NCI-H2196 treated with DMSO at 0.1 percent for 48 hours (cell line): Measurements from ENCODE around the gene KCND3.

Experiments
- DNase-seq: peaks from one replicate; lab custom pipeline; 2025; ENCODE audit not compliant: unreplicated experiment; lab: John Stamatoyannopoulos, UW

Gene KCND3

DNA sequence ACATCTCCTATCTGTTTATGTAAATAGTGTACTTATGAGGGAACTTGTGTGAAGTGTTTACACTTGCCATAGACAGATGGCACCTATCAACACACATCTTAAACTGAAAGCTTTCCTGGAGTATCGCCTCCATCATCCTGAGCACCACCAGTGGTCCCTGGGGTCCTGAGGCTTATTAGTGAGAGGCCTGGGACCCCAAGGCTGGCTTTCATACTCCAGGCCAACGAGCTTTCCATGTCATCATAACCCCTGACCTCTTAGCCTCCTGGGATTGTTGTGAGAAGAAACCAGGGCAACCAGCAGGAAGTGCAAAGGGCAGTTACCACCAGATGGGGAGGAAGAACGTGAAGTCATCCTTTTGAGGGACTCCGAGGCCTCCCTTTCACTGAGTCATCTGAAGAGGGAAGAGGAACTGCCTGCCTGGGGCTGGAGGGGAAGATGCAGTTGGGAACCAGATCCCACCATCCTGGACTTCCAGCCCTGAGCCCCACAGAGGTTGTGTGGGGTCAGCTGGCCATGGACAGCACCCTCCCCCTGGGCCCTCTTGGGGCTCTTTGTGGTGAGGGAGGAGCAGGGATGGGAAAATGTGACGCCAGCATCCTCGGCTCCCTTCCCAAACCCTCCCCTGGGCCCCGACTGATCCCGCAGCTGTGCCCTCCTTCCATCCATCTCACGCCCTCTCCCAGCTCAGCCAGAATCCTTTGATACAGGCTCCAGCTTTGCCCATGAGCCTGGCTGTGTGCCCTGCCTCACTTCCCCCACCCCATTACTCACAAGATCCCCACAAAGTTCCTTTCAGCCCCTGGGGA is 256.1 kb downstream of the KCND3 start:
- DNase-seq = no peak

DNA sequence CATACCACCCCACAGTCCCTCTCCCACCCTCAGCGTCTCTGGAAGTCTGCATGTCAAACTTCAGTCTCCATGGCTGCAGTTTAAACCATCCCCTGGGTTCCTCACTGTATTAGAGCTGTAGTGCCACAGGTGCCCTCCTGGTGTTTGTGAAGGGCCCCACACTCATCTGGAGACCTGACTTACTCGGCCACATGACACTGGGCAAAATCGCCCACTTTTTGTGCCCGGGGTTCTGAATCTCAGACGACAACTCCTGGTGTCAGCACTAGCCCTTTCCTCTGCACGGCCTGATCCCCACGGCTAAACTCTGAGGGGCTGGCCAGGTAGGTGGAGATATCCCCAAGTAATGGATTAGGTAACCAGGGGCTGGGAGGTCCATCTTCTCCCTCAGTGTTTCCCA is 256.8 kb downstream of the KCND3 start:
- DNase-seq = no peak

DNA sequence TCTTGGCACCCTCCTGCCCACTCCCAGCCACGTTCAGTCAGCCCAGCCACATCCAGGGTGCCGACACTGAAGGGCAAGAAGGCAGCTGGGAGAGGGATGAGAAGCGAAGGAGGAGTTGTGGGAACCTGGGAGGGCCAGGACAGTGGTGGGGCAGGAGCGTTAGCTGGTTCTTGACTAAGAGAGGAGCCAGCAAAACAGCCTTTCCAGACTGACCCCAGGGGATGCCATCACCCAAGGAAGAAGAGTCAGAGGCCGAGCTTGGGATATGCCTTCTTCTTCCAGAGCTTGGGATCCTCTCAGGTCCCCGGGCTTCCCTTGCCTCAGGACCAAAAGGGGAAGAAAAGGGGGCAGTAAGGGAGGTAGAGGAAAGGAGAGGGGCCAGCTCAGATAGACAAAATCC is 257.5 kb downstream of the KCND3 start:
- DNase-seq = no peak

DNA sequence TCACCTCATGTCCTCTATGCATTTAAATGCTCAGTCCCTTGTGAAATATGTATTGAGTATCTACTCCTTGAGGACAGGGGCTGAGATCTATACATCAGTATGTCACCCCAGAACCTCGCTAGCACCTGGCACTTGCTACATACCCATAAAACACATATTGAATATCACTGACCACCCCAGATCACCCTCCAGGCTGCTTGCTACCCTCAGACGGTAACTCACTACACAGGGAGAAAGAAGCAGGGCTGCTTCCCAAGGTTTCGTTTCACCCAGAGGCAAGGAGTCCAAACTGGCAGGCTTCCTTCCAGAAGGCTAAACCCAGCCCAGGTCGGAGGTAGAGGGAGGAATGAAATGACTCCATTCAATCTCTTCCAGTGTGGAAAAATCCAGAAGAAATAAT is 258.8 kb downstream of the KCND3 start:
- no peak for DNase-seq

DNA sequence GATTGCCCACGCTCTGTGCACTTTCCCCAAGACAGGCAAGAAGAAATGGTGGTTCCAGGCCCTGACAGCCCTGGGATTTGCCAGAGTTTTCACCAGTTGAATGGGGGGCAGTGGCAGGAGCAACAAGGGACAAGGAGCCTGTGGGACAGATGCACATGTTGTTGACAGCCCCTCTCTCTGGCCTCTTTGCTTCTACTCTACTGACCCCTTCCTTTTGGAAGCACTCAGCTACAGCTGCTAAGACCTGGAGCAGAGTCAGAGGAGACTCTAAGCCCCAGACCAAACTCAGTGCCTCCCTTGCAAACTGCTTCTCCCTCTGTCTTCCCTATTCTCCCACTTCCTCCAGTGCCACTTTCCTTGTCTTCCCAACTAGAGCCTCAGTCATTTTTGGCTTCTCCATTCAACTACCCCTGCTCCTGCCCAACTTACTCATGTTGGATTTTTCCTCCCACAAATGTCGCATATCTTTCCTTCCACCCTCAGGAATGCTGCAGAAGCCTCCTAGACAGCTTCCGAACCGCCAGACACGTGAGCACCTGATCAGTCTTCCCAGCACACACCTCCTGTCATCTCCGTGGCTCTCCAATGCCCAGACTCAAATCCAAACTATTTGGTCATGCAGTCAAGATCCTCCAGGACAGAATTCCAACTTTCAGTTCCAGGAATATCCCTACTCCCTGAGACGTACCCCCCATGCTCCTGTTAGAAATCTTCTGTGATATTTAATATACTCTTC is 259.4 kb downstream of the KCND3 start:
- no peak for DNase-seq

DNA sequence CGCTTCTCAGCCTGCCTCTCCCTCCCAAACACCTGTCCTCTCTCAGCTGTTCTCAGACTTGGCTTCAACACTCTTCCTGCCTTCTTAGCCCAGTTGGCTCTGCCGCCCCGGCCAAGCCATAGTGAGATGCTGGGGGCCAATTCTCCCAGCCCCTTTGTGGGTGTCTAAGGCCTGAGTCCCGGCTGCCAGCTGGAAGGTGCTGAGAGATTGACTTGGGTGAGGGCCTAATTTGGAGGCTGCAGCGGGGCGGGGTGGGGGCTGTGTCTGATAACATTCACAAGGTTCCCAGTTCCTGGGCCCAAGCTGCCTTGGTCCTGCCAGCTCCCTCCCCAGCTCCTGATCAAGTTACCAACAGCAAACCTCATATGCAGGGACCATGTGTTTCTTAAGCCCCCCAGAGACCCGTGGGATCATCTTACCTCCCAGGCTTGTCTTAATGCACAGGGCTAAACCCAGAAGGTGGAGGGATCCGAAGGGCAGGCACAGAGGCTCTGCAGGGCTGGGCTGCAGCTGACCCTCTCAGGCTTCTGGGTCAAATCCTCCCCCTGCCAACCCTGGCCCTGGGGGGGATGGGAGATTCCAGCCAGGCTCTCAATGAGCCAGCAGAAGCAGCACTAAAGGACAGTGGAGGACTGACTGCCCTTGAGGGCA is 260.1 kb downstream of the KCND3 start:
- no peak for DNase-seq

DNA sequence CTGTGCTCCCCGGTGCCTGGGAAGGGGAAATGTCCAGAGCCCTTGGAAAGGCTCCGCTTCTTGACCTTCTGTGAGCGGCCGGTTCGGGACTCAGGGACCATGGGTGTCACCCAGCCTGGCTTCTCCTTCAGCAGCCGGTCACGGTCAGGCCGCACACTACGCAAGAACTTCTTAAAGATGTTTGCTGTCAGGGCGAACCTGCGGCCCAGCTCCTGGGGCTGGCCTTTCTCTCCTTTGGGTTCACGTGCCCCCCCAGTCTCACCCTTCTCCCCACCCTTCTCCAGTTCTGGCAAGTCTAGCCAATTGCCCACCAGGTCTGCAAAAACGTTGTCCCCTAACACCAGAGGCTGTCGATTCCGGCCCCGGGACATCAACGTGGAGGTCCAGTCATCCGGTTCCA is 262.4 kb downstream of the KCND3 start:
- DNase-seq = no peak

DNA sequence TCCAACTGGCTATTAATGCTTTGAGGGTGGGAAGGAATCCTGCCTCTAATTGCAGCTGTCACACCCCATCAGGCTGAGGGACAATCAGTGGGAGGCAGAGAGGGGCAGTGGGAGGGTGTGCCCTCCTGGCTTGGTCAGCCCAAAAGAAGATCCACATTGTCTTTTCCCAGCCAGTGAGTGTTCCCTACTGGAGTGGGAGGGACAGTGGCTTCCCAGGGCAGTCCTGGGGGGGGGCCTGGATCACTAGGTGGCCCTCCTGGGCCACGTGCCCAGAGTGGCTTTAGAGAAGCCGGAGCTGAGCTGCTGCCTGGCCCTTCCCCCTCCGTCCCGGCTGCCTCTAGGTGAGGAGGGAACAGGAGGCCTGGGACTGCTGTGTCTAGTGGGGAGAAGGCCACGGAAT is 264.3 kb downstream of the KCND3 start:
- DNase-seq = no peak

DNA sequence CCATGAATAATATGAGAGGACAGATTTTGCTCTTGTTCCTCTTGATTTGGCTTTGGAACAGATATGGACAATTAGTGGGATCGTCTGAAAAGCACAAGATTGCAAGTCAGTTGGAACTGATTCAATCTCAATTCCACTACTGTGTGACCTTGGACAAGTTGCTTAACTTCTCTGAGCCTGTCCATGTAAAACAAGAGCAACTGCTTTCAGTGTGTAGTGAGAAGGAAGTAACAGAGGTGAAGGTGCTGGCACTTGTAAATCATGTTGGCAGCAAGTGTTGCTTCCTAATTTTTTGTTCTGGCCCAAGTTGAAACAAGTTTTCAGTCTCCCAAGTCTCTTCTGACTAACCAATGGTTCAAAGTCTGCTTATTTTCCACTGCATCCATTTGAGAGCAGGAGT is 265.6 kb downstream of the KCND3 start:
- no peak for DNase-seq

DNA sequence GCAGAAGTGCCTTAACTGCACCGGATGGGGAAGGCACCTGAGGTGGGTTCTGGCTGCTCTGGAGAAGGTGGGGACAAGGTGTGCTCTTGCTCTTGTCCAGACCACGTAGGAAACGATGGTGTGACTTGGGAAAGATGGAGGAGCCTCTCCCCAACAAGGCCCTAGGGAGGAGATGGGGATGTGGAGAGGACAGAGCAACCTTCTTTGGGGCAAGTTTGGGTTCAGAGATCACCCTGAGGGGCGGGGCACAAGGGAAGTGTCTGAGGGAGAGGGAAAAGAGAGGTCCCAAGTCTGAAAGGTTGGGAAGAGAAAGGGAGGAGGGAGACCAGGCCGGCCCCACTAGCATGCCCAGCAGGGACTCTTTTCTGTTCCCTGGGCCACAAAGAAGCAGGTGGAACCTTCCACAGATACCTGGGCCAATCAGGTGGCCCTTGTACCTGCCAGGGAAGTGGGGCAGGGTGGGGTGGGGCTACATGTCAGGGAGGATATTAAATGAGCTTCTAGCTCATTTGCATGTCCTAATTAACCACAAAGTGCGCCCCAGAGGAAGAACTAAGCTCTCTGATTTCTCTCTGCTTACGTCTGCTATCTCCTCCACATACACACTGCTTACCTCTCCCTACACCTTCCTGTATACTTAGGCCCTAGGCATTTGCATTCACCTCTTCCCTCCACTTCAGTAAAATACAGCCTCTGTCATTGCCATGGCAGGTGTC is 266.2 kb downstream of the KCND3 start:
- DNase-seq = no peak

DNA sequence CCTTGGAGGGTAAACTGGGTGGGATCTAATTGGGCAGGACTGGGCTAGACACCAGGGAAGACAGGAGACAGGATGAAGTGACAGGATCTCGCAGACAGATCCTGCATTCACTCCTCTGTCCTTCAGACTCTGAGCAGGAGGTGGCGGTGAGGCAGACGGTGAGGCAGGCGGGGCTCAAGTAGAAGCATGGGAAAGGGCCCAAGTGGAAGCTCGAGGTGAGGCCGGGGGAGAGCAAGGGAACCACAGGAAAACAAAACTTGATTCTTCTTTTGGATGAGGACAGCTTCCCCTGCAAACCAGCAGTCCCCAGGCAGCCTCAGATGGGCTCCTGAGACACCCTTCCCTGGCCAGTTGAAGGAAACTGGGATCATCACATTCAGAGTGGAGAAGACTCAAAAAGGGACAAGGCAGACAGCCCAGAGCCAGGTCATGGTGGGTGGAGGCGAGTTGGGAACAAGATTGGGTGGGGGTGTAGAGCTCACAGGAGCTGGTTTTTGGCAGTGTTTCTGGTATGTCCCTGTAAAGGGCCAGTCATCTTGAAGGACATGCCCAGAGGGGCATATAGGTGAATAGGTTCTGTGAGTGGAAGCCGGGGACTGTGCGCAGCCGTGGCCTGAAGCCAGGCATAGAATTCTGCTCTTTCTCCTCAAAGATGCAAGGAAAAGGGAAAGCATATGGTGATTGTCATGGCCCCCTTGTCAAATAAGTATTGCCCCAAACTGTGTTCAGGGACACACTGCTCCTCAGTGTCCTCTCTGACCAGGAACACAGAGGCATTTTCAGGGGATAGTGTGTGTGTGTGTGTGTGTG is 268.3 kb downstream of the KCND3 start:
- no peak for DNase-seq
